NCI-H748 (cell line): ENCODE measurements around the gene BACH2.
"Not testable (repeated sequence)": the region's sequence is repeated elsewhere in the genome, so short reads cannot be mapped to it uniquely, and the experiment has no call there.

Experiments
- DNase-seq: peaks from one replicate; lab custom pipeline; 2025; ENCODE audit not compliant: unreplicated experiment; lab: John Stamatoyannopoulos, UW

The BACH2 gene

GRCh38 chr6:90162648-90163387 is 133.8 kb downstream of the BACH2 start:
- DNase-seq = no peak

DNA sequence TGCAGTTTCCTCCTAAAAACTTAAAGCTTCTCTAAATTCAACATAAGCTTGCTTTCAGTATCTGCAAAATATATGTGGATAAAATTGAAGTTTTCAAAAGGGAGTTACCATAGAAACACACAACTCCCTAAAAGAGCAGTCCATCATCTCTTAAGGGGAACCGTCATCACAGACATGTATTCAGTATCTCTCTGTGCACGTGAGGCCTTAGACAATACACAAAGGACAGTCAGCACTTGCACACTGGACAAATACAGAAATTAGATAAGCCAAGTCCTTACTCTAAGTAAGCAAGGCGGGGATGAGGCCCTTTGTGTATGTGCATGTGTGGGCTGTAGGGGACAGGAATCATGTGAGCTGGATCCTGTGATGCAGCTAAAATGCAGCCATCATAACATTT is 136.6 kb downstream of the BACH2 start:
- no peak for DNase-seq

DNA sequence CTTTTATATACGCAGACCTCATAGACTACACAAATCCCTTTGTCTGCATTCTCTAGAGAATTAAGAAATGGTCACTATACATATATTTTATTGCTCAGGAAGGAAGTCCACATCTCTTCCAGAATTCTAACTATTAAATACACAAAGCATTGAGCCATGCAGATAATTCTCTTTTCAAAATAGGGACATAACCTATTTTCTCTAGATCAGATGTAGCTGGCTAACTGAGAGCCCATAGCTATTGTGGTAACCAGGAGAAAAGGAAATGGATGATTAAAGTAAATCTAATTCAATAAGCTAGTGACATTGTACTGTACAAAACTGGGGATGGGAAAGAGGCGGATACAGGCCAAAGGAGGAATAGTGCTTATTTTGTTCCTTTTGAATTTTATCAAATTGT is 137.2 kb downstream of the BACH2 start:
- no peak for DNase-seq

DNA sequence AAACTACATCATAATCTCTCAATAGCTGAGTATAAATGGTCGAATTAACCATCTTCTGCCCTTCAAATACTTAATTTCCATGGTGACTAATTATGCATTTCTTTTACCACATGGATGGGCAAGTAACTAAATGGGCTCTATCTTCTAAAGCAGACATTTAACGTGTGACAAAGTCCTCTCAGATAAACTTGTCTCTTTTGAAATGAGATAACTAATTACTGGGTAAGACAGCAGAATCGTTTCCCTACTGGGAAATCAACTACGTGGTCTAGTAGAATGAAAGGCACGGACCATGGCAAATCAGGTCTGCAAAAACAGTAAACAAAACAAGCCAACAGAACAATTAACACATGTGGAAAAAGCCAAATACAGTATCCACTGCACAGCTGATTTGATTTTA is 137.7 kb downstream of the BACH2 start:
- no peak for DNase-seq

DNA sequence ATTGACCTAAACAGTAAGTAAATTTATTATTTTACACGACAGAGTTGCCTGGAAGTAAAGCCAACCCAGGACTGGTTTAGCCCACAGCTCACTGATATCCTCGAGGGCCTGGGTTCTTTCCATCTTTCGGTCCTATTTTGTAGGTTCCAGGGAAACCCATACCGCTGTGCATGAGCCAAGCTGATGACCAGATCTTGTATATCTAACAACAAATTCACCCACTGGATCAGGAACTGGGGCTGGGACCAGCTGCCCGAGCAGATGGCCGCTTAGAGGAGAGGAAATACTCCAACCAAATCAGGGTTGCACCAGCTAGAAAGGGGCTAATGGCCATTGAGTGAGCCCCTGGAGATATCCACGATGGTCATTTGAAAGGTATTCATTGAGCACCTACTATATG is 139.2 kb downstream of the BACH2 start:
- DNase-seq = no peak

DNA sequence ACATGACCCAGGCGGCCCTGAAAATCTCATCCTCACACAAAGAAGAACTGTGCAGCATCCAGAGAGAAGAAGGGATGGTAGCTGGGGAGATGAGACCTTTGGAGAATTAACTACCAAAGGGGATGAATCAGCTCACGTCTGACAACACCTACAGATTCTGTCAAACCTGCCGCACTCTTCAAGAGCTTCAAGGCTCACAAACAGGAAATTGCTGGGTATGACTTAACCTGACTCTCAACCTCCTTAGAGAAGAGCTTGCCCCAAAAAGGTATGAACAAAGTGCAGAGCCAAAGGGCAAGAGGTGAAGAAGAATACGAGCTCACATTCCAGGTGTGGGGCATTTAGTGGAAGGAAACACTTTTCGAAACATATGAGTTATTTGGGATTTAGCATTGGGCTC is 139.8 kb downstream of the BACH2 start:
- no peak for DNase-seq

- DNase-seq = no peak
These were observed 141.7 kb downstream of the BACH2 start for GRCh38 chr6:90154755-90155470.

GRCh38 chr6:90151576-90152422 is 144.8 kb downstream of the BACH2 start:
- DNase-seq = no peak

DNA sequence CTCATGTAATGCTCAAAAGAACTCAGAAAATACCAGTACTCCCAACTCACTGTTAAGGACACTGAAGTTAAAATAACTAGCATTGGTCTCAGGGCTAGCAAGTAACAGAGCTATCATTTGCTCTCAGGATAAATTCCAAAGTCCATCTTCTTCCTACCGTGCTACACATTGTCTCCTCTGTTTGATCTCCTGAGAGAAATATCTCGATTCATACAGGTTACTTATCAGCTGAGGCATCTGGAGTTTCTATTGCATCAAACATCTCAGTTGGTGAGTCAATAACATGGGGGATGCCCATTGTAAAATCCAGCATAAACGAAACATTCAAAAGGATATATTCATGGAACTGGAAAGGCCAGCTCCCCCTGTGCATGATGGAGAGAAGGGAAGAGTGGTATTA is 147.4 kb downstream of the BACH2 start:
- DNase-seq = no peak

DNA sequence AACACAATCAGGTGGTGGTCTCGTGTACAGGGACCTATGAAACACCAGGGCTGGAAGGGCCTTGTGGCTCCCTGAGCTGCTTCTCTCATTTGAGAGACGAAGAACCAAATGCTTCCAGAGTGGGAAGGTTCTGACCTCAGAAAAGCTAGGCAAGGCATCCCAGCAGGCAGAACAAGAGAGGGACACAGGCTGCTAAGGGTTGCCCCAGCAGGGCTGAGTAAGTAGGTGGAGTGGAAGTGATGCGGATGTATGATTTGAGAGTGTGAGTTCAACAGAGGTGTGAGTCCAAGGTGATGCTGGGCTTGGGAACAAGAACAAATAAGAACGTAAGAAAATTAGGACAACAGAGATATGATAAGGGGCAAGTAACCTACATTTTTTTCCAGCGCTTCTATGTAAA is 147.8 kb downstream of the BACH2 start:
- no peak for DNase-seq

GRCh38 chr6:90146921-90147649 is 149.6 kb downstream of the BACH2 start:
- DNase-seq = no peak

- DNase-seq = no peak
These were observed 150.6 kb downstream of the BACH2 start for GRCh38 chr6:90146024-90146423.

DNA sequence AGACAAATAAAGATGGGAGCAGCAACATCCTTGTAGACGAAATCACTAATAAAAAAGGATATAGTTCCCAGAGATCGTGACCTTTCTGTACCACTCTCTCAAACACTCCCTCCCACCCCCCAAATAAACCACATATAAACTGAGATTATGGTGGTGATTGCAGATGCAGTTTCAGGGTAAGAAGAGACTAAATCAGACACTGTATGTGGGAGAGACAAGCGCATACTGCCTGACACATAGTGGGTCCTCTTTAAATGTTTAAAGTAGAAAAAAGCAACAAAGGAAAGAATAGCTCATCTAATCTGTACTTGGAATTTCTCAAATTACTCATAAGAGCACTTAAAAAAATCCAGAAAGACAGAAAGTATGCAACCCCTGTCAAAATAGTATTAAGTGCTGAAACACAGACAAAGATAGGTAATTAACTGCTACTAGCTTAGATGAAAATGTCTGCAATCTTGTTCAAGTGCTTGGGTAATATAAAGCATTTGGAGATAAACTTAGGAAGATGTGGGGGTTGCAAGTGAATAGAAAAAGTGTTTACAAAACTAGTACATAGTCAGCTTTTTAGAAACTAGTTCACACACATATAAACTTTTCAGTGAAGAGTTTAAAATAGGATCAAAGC is 151.6 kb downstream of the BACH2 start:
- no peak for DNase-seq

GRCh38 chr6:90144396-90144795 is 152.2 kb downstream of the BACH2 start:
- DNase-seq = no peak

GRCh38 chr6:90140683-90141082 is 156.0 kb downstream of the BACH2 start:
- no peak for DNase-seq

DNA sequence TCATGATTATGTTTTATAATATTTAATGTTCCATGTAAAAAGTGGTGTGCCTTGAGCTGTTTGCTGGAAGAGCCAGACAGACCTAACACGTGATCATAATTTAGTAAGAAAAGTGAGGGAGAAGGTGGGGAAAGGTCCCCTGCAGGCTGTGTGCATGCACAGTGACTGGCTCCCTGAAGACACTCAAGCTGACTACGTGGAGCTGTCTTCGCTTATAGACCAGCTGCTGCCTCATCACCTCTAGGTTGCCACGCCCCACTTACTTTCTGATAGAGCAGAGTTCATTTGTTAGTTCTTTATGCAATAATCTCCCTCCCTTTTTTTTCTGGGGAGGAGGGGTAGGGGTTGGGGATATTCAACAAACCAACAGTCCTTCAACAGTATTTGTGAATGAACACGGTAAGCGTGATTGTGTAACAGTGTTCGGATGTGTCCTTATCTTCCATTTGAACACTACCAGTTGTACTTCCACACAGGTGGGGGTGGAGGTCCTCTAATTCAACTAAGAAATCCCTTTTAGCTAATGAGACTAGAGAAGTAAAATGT is 157.3 kb downstream of the BACH2 start:
- DNase-seq = no peak

GRCh38 chr6:90136837-90137568 is 159.6 kb downstream of the BACH2 start:
- DNase-seq = no peak

- DNase-seq = no peak
These were observed 160.5 kb downstream of the BACH2 start for GRCh38 chr6:90136176-90136575.

- DNase-seq = no peak
These were observed 161.0 kb downstream of the BACH2 start for GRCh38 chr6:90135667-90136066.

DNA sequence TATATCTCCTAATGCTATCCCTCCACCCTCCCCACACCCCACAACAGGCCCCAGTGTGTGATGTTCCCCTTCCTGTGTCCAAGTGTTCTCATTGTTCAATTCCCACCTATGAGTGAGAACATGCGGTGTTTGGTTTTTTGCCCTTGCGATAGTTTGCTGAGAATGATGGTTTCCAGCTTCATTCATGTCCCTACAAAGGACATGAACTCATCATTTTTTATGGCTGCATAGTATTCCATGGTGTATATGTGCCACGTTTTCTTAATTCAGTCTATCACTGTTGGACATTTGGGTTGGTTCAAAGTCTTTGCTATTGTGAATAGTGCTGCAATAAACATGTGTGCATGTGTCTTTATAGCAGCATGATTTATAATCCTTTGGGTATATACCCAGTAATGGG is 163.0 kb downstream of the BACH2 start:
- not testable (repeated sequence) for DNase-seq
